Astrocyte of the hippocampus (primary cell): Measurements from ENCODE around the gene TLR6.

ENCODE experiments used
- DNase-seq: peaks from one replicate; pipeline ENCODE4 v3.0.0; 2011; ENCODE audit warnings: low read depth, low spot score

TLR6 gene, protein sequence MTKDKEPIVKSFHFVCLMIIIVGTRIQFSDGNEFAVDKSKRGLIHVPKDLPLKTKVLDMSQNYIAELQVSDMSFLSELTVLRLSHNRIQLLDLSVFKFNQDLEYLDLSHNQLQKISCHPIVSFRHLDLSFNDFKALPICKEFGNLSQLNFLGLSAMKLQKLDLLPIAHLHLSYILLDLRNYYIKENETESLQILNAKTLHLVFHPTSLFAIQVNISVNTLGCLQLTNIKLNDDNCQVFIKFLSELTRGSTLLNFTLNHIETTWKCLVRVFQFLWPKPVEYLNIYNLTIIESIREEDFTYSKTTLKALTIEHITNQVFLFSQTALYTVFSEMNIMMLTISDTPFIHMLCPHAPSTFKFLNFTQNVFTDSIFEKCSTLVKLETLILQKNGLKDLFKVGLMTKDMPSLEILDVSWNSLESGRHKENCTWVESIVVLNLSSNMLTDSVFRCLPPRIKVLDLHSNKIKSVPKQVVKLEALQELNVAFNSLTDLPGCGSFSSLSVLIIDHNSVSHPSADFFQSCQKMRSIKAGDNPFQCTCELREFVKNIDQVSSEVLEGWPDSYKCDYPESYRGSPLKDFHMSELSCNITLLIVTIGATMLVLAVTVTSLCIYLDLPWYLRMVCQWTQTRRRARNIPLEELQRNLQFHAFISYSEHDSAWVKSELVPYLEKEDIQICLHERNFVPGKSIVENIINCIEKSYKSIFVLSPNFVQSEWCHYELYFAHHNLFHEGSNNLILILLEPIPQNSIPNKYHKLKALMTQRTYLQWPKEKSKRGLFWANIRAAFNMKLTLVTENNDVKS

DNA sequence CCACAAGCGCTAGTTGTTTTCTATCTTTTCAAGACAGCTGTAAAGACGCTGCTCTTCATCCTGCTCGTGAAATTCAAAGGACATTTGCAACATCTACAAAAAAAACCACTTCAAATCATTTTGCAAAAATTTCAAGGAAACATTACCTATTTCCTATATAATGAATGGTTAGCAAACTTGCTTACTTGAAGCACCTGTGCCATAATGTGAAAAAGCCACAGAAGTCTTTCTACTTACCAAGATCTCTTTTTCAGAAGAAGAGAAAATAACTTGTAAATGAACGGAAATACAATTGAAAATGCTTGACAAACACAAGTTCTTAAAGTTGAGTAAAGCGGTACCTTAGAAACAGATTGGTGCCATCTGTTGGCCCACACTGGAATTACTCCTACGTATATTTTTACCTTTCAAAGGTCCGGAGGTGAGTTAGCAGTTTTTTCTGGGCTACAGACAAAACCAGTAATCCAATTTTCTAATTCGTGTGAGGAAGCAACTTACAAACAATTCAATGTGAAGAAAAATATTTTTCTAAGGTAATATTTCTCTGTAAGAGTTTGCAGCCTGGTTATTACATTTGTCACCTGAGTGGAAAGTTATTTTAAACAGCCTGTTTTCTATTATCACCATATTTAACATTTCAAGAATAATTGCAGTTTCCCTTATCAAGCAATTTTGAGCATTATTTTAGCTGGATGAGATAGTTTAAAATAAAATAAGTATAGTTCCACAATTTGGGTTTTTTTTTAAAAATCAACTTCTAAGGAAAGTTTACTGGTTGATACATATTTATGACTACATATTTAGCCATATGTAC lies at the start of gene TLR6:
Gene TLR6 (minus strand): TSS at position 294 of the 814 bp plus-strand sequence. CDS start 27,344 bp downstream, outside the sequence.
- DNase-seq = peak; percentile 68

DNA sequence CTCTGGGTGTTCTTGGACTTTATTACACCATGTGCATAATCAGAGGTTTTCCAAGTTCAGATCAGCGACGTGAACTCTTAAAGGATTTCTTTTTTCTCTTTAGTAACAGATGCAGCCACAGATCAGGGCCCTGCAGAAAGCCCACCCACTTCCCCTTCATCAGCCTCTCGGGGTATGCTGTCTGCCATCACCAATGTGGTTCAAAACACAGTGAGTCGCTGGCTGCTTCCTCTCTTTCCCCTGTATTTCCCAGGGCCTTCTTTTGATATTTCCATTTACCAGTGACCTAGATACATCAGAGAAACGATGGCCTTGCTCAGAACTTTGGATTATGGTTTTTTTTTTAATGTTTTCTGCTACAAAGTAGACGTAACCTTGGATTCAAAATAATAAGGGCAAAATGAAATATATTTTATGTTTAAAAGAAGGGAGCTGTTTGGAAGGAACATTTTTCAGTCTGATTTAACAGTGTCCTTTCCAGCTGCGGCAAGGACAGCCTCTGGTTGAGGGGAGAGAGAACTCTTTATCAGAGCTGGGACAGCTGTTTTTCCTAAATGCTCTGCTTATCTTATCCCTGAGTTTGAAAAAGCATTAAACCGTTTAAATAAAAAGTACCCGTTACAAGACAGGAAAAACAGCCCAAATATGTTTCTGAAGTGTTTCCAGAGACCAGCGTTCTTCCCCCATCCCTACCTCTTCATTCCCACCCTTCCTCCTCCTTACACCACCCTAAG lies 49.2 kb upstream of the TLR6 start:
- DNase-seq = no peak

GRCh38 chr4:38904682-38905081 lies 48.1 kb upstream of the TLR6 start:
- DNase-seq = no peak

DNA sequence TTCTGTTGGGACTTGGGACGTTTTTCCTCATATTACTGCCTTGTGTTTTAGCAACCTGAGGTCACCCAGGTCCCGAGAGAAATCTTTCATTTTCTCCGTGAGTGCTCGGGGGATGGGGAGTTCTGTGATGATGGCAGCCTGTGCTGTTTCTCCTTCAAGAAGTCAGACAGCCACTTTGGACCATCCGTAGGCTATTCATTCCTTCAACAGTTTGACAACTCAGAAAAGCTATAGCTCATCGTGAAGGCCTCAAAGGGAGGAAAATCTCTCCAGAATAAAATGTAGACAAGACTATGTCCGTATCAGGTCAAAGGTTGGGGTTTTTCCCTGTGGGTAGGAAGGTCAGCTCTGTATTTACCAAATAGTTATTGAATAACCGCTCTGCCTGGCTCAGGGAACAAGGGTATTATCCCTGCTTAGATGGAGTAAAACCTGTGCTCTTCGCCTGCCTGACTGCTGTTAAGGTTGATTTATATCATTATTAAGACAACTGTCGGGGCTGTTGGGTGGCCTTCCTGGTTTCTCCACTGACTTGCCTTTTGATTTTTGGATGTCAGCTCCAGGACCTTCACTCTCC lies 47.6 kb upstream of the TLR6 start:
- DNase-seq = no peak

DNA sequence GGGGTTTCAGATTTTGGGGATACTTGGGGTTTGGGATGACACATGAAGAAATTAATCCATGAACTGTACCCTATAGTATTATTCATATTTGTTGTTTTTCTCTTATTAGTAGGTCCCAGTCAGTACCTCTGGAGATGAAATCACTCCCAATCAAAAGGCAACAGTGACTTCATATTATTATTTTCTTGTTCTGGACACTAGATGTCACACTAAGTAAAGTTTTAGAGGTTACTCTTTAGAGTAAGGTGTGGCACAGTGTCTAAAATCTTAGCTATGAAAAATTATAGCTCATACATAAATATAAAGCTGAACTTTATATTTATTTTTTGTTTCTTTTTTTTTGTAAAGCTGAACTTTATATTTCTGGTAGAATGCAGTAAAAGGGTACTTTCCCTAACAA lies 46.1 kb upstream of the TLR6 start:
- DNase-seq = peak; percentile 20

GRCh38 chr4:38902221-38902620 lies 45.6 kb upstream of the TLR6 start:
- DNase-seq = no peak

- no peak for DNase-seq
These were observed 41.6 kb upstream of the TLR6 start for GRCh38 chr4:38898245-38898644.

GRCh38 chr4:38896940-38897339 lies 40.3 kb upstream of the TLR6 start:
- DNase-seq = no peak

GRCh38 chr4:38894322-38894982 lies 37.8 kb upstream of the TLR6 start:
- DNase-seq = no peak

DNA sequence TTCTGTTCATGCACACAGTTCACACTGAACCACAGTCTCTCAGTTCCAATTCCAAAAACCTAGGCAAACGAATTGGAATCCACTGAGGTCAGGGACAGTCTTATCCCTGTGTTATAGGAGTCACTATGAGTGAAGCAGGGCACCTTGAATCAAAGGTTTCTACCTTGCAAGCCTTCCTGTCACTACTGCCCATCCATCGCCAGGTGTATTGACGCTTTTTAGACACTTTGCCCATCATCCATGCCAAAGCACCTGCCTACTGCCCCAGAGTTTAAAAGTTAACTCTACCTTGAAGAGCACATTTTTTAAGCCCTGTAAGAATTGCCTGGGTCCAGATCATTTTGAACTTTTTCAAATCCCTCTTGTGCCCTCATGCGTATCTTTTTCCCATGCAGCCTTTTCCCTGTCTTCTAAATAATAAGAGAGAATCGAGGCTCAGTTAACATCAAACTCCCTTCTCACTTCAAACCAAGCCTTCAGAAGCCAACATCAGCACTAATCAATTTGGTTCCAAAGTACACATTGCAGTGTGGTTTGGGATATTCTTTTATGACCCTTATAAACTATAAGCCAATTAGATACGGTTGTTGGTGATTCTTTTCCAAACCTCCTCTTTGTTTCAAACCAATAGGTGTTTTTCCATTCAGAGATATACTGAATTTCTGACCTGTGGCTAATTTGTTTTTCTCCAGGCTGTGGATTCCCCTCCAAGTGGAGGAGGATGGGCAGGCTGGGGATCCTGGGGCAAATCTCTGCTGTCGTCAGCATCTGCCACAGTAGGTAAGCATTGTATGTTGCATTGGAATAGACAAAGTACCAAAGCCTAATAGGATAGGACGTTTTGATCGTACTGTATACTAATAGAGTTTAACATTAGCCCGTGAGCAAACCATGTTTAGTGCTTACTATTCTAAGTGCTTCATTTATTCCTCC lies 34.7 kb upstream of the TLR6 start:
- no peak for DNase-seq

GRCh38 chr4:38889143-38889542 lies 32.5 kb upstream of the TLR6 start:
- peak; percentile 69 for DNase-seq

- DNase-seq = no peak
These were observed 27.6 kb upstream of the TLR6 start for GRCh38 chr4:38884254-38884653.

- DNase-seq = no peak
These were observed 20.0 kb upstream of the TLR6 start for GRCh38 chr4:38876636-38877035.

GRCh38 chr4:38873290-38873944 lies 16.8 kb upstream of the TLR6 start:
- no peak for DNase-seq

DNA sequence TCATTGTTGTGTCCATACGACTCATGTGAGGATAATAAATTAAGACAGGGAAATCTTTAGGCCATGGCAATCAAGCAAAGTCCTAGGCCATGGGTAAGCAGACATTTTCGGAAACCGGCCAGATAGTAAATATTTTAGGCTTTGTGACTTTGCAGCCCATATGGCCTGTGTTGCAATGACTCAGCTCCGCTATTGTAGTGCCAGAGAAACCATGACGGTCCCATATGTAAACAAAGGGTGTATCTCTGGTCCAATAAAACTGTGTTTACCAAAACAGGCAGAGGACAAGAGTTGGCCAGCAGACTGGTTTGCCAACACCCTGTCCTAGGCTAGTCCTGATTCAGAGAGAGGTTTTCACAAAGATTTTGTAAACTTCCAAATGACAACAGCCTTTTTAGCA lies 16.0 kb upstream of the TLR6 start:
- no peak for DNase-seq

- no peak for DNase-seq
These were observed 15.0 kb upstream of the TLR6 start for GRCh38 chr4:38871593-38871992.

- no peak for DNase-seq
These were observed 13.6 kb upstream of the TLR6 start for GRCh38 chr4:38870098-38870808.

DNA sequence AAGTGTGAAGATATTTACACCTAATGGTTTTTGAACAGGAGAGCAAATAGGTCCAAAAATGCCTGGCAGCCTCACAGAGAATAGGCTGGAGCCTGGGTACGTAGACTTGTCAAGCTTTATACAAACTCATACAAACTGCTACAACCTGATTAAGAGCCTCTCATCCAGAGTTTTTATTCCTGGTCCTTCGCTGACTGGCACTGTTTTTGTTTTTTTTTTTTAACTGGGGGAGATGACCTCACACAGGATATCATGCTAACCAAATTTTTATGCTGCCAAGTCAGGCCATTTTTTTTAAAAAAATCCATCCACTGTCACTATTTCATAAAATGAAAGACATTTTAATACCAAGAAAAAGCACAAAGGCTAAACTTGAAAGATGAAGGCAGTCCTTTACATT lies 12.9 kb upstream of the TLR6 start:
- DNase-seq = no peak
